Ectodermal cell (in vitro differentiated cells): Measurements from ENCODE around the gene DDX54.

Experiments
- H3K27ac ChIP-seq: 2 replicates; pipeline ENCODE4 v1.7.0; 2013; ENCODE audit warnings: mild to moderate bottlenecking, low read depth, low read length; ENCODE audit not compliant: insufficient read depth, poor library complexity, severe bottlenecking
- H3K27me3 ChIP-seq: 2 replicates; pipeline ENCODE4 v1.7.0; 2013; ENCODE audit warnings: mild to moderate bottlenecking, low read length; ENCODE audit not compliant: insufficient read depth, control insufficient read depth, poor library complexity, severe bottlenecking
- H3K36me3 ChIP-seq: one replicate; pipeline ENCODE4 v1.7.0; 2013; ENCODE audit warnings: low read length; ENCODE audit not compliant: control insufficient read depth, insufficient read depth
- H3K4me1 ChIP-seq: one replicate; pipeline ENCODE4 v1.7.0; 2013; ENCODE audit warnings: low read length; ENCODE audit not compliant: control insufficient read depth, insufficient read depth
- H3K4me3 ChIP-seq: 2 replicates; pipeline ENCODE4 v1.7.0; 2013; ENCODE audit warnings: low read depth, low read length, control low read depth; ENCODE audit not compliant: insufficient read depth
- H3K9me3 ChIP-seq: 2 replicates; pipeline ENCODE4 v1.7.0; 2013; ENCODE audit warnings: mild to moderate bottlenecking, low read length, moderate library complexity; ENCODE audit not compliant: control insufficient read depth
- WGBS, 2 experiments: methylation state at CpG; one replicate each; pipeline ENCODE4 v1.1.7; 2013; ENCODE audit warnings: missing lambda C conversion rate in 2 of 2; 5-methylcytosine and 5-hydroxymethylcytosine counted together

The DDX54 gene

DNA sequence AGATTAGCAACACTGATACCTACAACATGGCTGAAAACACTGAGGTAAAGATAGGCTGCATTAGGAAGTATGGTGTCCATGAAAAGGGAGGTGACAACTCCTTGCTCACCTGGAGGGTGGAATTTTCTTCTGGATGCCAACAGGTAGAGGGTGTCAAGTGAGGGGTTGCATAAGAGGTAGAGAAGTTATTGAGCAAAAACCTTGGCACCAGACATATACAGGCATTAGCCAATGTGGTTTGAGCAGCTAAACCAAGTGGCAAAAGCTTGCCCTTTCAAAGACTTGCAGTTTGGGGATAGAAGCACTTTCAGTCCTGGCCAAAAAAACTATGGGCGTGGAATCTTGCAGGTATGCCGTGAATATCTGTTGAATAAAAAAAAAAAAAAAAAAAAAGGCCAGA is 4.1 kb upstream of the DDX54 start:
- peaks cover 4% of the 10 kb centered on the region for H3K36me3 ChIP-seq
- no peaks in the 10 kb centered on the region for H3K27me3 ChIP-seq
- H3K9me3 ChIP-seq = no peaks in the 10 kb centered on the region
- WGBS, 2 experiments = 95 to 98% methylated on average over 2 of the region's 2 CpGs
- no peak overlapping the region for H3K4me3 ChIP-seq
- H3K27ac ChIP-seq = no peak overlapping the region
- peaks cover 6% of the 10 kb centered on the region for H3K4me1 ChIP-seq

- H3K36me3 ChIP-seq = peaks cover 4% of the 10 kb centered on the region
- H3K27me3 ChIP-seq = no peaks in the 10 kb centered on the region
- H3K4me1 ChIP-seq = peaks cover 6% of the 10 kb centered on the region
- H3K4me3 ChIP-seq = peak overlapping the region; percentile 2
- WGBS, 2 experiments = 89 to 90% methylated on average over 16 of the region's 16 CpGs
- no peak overlapping the region for H3K27ac ChIP-seq
- no peaks in the 10 kb centered on the region for H3K9me3 ChIP-seq
Observed at GRCh38 chr12:113186666-113187325, 1.5 kb upstream of the DDX54 start.

- Histone ChIP-seq H3K4me3 (peak overlapping the region; percentile 98), H3K4me1 (peaks cover 6% of the 10 kb centered on the region), H3K36me3 (no peaks in the 10 kb centered on the region), H3K27ac (no peak overlapping the region), H3K9me3 (no peaks in the 10 kb centered on the region), H3K27me3 (no peaks in the 10 kb centered on the region)
- WGBS, 2 experiments = 10 to 11% methylated on average over 11 of the region's 11 CpGs
Observed at GRCh38 chr12:113186033-113186365, 721 bp upstream of the DDX54 start.

DNA sequence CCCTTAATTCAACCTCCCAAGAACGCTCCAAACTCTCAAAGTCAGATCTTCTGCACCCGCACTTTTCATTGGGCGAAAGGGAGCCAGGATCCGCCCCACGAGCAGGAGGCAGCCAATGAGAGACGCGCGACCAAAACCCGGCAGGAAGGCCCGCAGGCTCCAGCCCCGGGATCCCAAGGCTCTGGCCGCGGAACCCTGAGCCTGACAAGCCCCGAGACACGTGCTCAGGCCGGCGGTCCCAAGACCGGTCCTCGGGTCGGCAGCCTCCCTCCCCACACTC is 438 bp downstream of the DDX54 start:
- H3K36me3 ChIP-seq = peaks cover 5% of the 10 kb centered on the region
- H3K9me3 ChIP-seq = no peaks in the 10 kb centered on the region
- H3K27me3 ChIP-seq = no peaks in the 10 kb centered on the region
- H3K4me1 ChIP-seq = peaks cover 6% of the 10 kb centered on the region
- peak overlapping the region; percentile 98 for H3K4me3 ChIP-seq
- peak overlapping the region; percentile 92 for H3K27ac ChIP-seq
- WGBS, 2 experiments = 0% methylated on average over 20 of the region's 20 CpGs

GRCh38 chr12:113184098-113184899 is 979 bp downstream of the DDX54 start:
- Histone ChIP-seq H3K9me3 (no peaks in the 10 kb centered on the region), H3K4me3 (peak overlapping the region; percentile 98), H3K27ac (no peak overlapping the region), H3K4me1 (peaks cover 6% of the 10 kb centered on the region), H3K36me3 (peaks cover 10% of the 10 kb centered on the region), H3K27me3 (no peaks in the 10 kb centered on the region)
- 39 to 42% methylated on average over 26 of the region's 26 CpGs for WGBS, 2 experiments

DNA sequence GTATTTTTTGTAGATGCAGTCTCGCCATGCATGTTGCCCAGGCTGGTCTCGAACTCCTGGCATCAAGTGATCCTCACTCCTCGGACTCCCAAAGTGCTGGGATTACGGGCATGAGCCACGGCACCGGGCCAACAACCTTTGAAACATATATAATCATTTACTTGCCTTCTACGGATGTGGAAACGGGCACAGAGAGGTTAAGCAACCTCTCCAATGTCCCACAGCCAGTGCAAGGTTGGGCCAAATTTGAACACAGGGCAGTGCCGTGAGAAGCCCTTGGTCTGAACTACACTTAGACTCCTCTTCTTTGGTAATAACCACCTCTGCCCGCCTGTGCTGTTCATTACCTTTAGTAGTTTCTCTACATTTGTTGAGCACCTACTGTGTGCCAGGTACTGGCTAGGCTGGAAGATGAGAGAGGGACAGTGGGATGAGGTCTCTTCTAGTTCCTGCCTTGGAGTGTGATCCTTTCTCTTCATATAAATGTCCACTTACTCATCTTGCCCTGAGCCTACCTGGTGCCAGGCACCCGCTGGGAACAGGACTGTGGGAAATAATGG is 2.2 kb downstream of the DDX54 start:
- H3K27ac ChIP-seq = no peak overlapping the region
- no peaks in the 10 kb centered on the region for H3K27me3 ChIP-seq
- peaks cover 22% of the 10 kb centered on the region for H3K36me3 ChIP-seq
- H3K4me1 ChIP-seq = peaks cover 6% of the 10 kb centered on the region
- H3K9me3 ChIP-seq = no peaks in the 10 kb centered on the region
- no peak overlapping the region for H3K4me3 ChIP-seq
- 94 to 95% methylated on average over 11 of the region's 11 CpGs for WGBS, 2 experiments

- 79 to 93% methylated on average over 1 to 3 of the region's 3 CpGs for WGBS, 2 experiments
- Histone ChIP-seq H3K4me1 (peaks cover 5% of the 10 kb centered on the region), H3K27ac (no peak overlapping the region), H3K36me3 (peaks cover 33% of the 10 kb centered on the region), H3K27me3 (no peaks in the 10 kb centered on the region), H3K9me3 (no peaks in the 10 kb centered on the region), H3K4me3 (no peak overlapping the region)
Observed at GRCh38 chr12:113181975-113182374, 3.3 kb downstream of the DDX54 start.

DNA sequence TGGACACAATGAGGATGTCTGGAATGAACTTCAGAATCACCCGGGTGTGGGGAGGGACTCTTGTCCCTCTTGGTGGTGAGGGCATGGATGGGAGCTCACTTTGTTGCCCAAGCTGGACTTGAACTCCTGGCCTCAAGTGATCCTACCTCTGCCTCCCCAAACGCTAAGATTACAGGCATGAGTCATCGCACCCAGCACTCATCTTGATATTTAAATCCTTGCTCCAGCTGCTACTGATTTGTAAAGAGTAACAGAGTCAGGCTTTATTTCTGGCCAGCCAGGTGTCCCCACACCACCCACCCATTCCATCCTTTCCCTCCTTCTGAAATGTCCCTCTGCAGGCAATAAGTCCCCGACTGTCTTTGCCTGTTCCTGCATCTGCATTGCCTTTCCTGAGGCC is 4.9 kb downstream of the DDX54 start:
- Histone ChIP-seq H3K27ac (no peak overlapping the region), H3K4me1 (no peaks in the 10 kb centered on the region), H3K36me3 (peaks cover 38% of the 10 kb centered on the region), H3K4me3 (no peak overlapping the region), H3K9me3 (no peaks in the 10 kb centered on the region), H3K27me3 (no peaks in the 10 kb centered on the region)
- 91 to 92% methylated on average over 4 of the region's 4 CpGs for WGBS, 2 experiments

GRCh38 chr12:113179023-113179422 is 6.3 kb downstream of the DDX54 start:
- Histone ChIP-seq H3K27me3 (no peaks in the 10 kb centered on the region), H3K4me1 (no peaks in the 10 kb centered on the region), H3K9me3 (no peaks in the 10 kb centered on the region), H3K27ac (no peak overlapping the region), H3K4me3 (no peak overlapping the region), H3K36me3 (peaks cover 44% of the 10 kb centered on the region)
- 93 to 96% methylated on average over 14 of the region's 14 CpGs for whole genome bisulfite sequencing, 2 experiments

DNA sequence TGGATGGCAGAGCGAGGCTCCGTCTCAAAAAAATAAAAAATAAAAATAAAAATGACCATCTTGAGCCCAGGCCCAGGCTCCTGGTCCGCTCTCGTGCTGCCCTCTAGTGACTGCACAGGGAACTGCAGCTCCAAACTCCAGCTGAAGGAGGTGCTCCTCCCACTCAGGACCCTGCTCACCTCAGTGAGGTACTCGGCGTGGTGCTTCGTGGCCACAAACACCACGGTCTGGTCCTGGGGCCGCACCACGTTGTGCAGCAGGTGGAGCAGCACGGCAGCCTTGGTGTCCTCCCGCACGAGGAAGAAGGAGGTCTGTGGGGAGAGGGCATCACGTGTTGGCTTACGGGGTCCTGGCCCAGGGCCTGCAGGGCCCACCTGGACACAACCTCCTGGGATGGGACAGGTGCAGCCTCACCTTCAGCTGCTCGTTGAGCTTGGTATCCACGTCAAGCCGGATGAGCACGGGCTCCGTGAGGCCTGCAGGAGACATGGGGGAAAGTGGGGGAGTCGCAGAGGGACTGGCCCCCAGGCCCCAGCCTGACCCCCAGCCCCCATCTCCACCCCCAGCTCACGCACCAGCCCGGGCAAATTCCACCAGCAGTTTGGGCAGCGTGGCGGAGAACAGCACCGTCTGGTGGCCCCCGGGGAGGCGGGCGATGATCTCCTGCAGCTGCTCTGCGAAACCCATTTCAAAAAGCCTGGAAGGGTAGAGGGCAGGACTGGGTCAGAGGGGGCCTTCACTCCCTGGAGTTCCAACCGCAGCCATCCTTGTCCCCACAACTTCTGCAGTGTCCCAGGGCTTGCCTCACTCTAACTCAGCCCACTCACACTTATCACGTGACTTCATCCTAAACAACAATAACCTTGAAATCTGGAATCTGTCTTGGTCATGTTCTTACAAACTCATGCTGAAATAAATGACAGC is 10.6 kb downstream of the DDX54 start:
- Histone ChIP-seq H3K27me3 (no peaks in the 10 kb centered on the region), H3K4me3 (no peak overlapping the region), H3K4me1 (no peaks in the 10 kb centered on the region), H3K9me3 (no peaks in the 10 kb centered on the region), H3K36me3 (peaks cover 70% of the 10 kb centered on the region), H3K27ac (no peak overlapping the region)
- whole genome bisulfite sequencing, 2 experiments = 74 to 75% methylated on average over 32 of the region's 32 CpGs
